HG02981 (cell line): ENCODE measurements around the gene HAND1.

Source experiments
- ATAC-seq: cut with Tn5 transposase; IDR thresholded peaks from one replicate; pipeline ENCODE4 v1.9.1; 2021; ENCODE audit warnings: mild to moderate bottlenecking, moderate library complexity; ENCODE audit not compliant: unreplicated experiment

The HAND1 gene

GRCh38 chr5:154461531-154461930 lies 16.5 kb downstream of the HAND1 start:
- ATAC-seq = no peak

GRCh38 chr5:154460172-154460571 lies 17.9 kb downstream of the HAND1 start:
- no peak for ATAC-seq

- ATAC-seq = no peak
These were observed 19.0 kb downstream of the HAND1 start for GRCh38 chr5:154459015-154459414.

- ATAC-seq = no peak
These were observed 21.5 kb downstream of the HAND1 start for GRCh38 chr5:154456540-154456939.

- no peak for ATAC-seq
These were observed 22.4 kb downstream of the HAND1 start for GRCh38 chr5:154455585-154455984.

- ATAC-seq = no peak
These were observed 26.1 kb downstream of the HAND1 start for GRCh38 chr5:154451957-154452356.

- no peak for ATAC-seq
These were observed 28.2 kb downstream of the HAND1 start for GRCh38 chr5:154449786-154450185.

- ATAC-seq = no peak
These were observed 30.8 kb downstream of the HAND1 start for GRCh38 chr5:154447089-154447725.

- ATAC-seq = peak; percentile 8
These were observed 31.6 kb downstream of the HAND1 start for GRCh38 chr5:154446195-154447088.

- peak; percentile 94 for ATAC-seq
These were observed 32.4 kb downstream of the HAND1 start, which contains the start of gene SAP30L for GRCh38 chr5:154445422-154446194. Gene SAP30L (plus strand): TSS chr5:154445997. CDS start chr5:154446605, 608 bp downstream.

GRCh38 chr5:154444556-154445421 lies 33.2 kb downstream of the HAND1 start:
- ATAC-seq = no peak

- ATAC-seq = no peak
These were observed 35.2 kb downstream of the HAND1 start for GRCh38 chr5:154442801-154443200.

GRCh38 chr5:154440540-154440939 lies 37.5 kb downstream of the HAND1 start:
- ATAC-seq = no peak

GRCh38 chr5:154437281-154437965 lies 40.6 kb downstream of the HAND1 start:
- ATAC-seq = no peak

- no peak for ATAC-seq
These were observed 42.8 kb downstream of the HAND1 start for GRCh38 chr5:154435226-154435625.

GRCh38 chr5:154430961-154431630 lies 46.9 kb downstream of the HAND1 start:
- ATAC-seq = no peak

GRCh38 chr5:154430466-154430865 lies 47.6 kb downstream of the HAND1 start:
- ATAC-seq = no peak

- ATAC-seq = no peak
These were observed 48.7 kb downstream of the HAND1 start for GRCh38 chr5:154429341-154429740.

- no peak for ATAC-seq
These were observed 49.8 kb downstream of the HAND1 start for GRCh38 chr5:154428208-154428607.
